SK-N-SH treated with all-trans-retinoic acid at 6 μM for 48 hours (cell line): ENCODE measurements around the gene PNPLA7.

ENCODE experiments used
- CSDC2 ChIP-seq: fragments of 250-450 bp; sonication (Bioruptor Pico); IDR thresholded peaks from 2 replicates; pipeline ENCODE4 v1.5.0; 2020; ENCODE audit warnings: mild to moderate bottlenecking, moderate library complexity
- OSR1 ChIP-seq: fragments of 250-450 bp; sonication (Bioruptor Pico); IDR thresholded peaks from 2 replicates; pipeline ENCODE4 v1.8.0; 2022; ENCODE audit warnings: moderate library complexity, mild to moderate bottlenecking, inconsistent platforms
- RARB ChIP-seq: fragments of 250-450 bp; sonication (Bioruptor Pico); IDR thresholded peaks from 2 replicates; pipeline ENCODE4 v1.8.0; 2021; ENCODE audit warnings: mild to moderate bottlenecking, moderate library complexity
- SNAI2 ChIP-seq: fragments of 250-450 bp; sonication (Bioruptor Pico); IDR thresholded peaks from 2 replicates; pipeline ENCODE4 v1.5.0; 2020; ENCODE audit warnings: mild to moderate bottlenecking, moderate library complexity
- TOX ChIP-seq: fragments of 250-450 bp; sonication (Bioruptor Pico); IDR thresholded peaks from 2 replicates; pipeline ENCODE4 v1.8.0; 2021; ENCODE audit warnings: mild to moderate bottlenecking, moderate library complexity, borderline replicate concordance
- TF ChIP-seq, protein P1 (sequence below): fragments of 250-450 bp; sonication (Bioruptor Pico); IDR thresholded peaks from 2 replicates; pipeline ENCODE4 v1.5.0; 2020; ENCODE audit warnings: mild to moderate bottlenecking, moderate library complexity

DNA sequence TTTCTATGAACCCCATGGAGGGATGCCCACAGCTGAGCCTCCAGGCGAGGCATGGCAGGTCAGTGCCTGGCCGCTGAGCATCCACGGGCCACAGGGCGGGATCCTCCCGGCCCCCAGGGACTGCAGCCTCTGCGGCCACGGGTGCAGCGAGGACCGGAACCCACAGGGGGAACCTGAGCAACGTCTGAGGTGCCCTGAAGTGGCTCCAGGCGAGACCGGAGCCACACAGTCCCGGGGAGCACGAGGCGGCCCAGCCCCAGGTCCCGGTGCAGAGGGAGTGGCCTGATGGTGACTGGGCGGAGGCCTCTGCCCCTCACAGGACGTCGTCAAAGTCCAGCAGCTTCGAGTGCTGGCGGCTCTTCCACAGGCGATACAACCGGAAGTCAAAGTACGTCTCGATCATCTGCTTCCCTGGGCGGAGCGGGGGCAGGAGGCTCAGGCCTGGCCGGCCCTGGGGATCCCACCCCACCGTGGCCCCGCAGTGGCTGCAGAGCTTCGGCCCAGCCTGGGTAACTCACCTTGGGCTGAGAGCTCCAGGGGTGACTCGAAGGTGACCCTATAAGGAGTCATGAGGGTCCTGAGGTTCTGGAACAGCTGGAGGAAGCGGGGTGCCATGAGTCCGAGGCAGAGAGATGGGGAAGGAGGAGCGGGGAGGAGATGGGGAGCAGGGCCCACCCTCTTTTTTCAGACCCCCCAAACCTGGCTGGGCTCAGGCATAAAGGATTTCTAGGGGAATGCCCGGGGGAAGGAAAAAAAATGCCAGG is 100.9 kb downstream of the PNPLA7 start:
- TF ChIP-seq TOX (CRISPR knock-in tag) (no peak), SNAI2 (CRISPR knock-in tag) (no peak), RARB (CRISPR knock-in tag) (no peak), CSDC2 (CRISPR knock-in tag) (no peak), OSR1 (no peak)
- TF ChIP-seq, protein P1, sequence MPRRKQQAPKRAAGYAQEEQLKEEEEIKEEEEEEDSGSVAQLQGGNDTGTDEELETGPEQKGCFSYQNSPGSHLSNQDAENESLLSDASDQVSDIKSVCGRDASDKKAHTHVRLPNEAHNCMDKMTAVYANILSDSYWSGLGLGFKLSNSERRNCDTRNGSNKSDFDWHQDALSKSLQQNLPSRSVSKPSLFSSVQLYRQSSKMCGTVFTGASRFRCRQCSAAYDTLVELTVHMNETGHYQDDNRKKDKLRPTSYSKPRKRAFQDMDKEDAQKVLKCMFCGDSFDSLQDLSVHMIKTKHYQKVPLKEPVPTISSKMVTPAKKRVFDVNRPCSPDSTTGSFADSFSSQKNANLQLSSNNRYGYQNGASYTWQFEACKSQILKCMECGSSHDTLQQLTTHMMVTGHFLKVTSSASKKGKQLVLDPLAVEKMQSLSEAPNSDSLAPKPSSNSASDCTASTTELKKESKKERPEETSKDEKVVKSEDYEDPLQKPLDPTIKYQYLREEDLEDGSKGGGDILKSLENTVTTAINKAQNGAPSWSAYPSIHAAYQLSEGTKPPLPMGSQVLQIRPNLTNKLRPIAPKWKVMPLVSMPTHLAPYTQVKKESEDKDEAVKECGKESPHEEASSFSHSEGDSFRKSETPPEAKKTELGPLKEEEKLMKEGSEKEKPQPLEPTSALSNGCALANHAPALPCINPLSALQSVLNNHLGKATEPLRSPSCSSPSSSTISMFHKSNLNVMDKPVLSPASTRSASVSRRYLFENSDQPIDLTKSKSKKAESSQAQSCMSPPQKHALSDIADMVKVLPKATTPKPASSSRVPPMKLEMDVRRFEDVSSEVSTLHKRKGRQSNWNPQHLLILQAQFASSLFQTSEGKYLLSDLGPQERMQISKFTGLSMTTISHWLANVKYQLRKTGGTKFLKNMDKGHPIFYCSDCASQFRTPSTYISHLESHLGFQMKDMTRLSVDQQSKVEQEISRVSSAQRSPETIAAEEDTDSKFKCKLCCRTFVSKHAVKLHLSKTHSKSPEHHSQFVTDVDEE (CRISPR knock-in tag) = no peak
